Type B pancreatic cell (in vitro differentiated cells): ENCODE results near the gene TENT5C. TPM values are rescaled to one million over a fixed set of nuclear protein-coding genes. Genes with fewer than 3 reads are reported as not detected.

Experiments used
- DNase-seq: peaks from one replicate; pipeline ENCODE4 v3.0.0; 2021; ENCODE audit warnings: mixed read lengths; ENCODE audit not compliant: unreplicated experiment; ENCODE audit errors: extremely low spot score
- H3K27ac Mint-ChIP-seq: 2 replicates; pipeline ENCODE4 v1.8.0; 2021; ENCODE audit warnings: mild to moderate bottlenecking, mixed read lengths
- H3K27me3 Mint-ChIP-seq: 2 replicates; pipeline ENCODE4 v1.8.0; 2021; ENCODE audit warnings: mixed read lengths
- H3K36me3 Mint-ChIP-seq: 2 replicates; pipeline ENCODE4 v1.8.0; 2021; ENCODE audit warnings: mixed read lengths
- H3K4me1 Mint-ChIP-seq: one replicate; pipeline ENCODE4 v1.8.0; 2021; ENCODE audit warnings: mixed read lengths; ENCODE audit not compliant: unreplicated experiment
- H3K4me3 Mint-ChIP-seq: 2 replicates; pipeline ENCODE4 v1.8.0; 2021; ENCODE audit warnings: mild to moderate bottlenecking, mixed read lengths
- H3K9me3 Mint-ChIP-seq: 2 replicates; pipeline ENCODE4 v1.8.0; 2021; ENCODE audit warnings: mixed read lengths
- total RNA-seq: library from RNA; stranded (reverse); gene quantifications from 2 replicates; pipeline ENCODE4 v1.2.1, GENCODE V29; 2021; ENCODE audit warnings: low replicate concordance
- TF ChIP-seq, protein P1 (sequence below): fragments of 200-600 bp; sonication (generic); conservative IDR thresholded peaks from 2 replicates; pipeline ENCODE4 v1.5.0; 2021; ENCODE audit warnings: antibody characterized with exemption, mild to moderate bottlenecking

Gene TENT5C
- total RNA-seq, 1 donor from 2014 or later = 13.8 TPM

DNA sequence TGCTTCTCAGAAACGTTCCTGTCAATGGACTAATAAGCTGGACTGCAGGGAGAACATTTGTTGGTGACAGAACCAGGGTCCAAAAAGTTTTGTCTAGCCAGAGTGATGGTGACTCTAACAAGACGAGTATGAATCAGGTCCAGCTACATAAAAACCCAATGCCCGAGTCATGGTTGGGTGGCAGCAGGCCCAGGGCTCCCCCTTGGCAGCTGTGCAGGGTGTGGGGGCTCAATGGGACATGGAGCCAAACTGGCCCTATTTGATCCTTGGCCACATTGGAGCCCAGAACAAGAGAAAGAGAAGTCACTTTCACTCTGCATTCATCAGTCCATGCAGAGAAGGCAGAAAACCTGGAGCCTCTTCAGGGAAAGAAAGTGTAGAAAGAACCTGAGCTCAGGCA is 37.9 kb upstream of the TENT5C start:
- Mint-ChIP-seq H3K4me1 (peaks cover 13% of the 10 kb centered on the region), H3K9me3 (no peaks in the 10 kb centered on the region), H3K36me3 (no peaks in the 10 kb centered on the region), H3K27me3 (no peaks in the 10 kb centered on the region), H3K4me3 (no peak overlapping the region), H3K27ac (no peak overlapping the region)
- no peak for DNase-seq
- TF ChIP-seq, protein P1, sequence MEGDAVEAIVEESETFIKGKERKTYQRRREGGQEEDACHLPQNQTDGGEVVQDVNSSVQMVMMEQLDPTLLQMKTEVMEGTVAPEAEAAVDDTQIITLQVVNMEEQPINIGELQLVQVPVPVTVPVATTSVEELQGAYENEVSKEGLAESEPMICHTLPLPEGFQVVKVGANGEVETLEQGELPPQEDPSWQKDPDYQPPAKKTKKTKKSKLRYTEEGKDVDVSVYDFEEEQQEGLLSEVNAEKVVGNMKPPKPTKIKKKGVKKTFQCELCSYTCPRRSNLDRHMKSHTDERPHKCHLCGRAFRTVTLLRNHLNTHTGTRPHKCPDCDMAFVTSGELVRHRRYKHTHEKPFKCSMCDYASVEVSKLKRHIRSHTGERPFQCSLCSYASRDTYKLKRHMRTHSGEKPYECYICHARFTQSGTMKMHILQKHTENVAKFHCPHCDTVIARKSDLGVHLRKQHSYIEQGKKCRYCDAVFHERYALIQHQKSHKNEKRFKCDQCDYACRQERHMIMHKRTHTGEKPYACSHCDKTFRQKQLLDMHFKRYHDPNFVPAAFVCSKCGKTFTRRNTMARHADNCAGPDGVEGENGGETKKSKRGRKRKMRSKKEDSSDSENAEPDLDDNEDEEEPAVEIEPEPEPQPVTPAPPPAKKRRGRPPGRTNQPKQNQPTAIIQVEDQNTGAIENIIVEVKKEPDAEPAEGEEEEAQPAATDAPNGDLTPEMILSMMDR = no peak

DNA sequence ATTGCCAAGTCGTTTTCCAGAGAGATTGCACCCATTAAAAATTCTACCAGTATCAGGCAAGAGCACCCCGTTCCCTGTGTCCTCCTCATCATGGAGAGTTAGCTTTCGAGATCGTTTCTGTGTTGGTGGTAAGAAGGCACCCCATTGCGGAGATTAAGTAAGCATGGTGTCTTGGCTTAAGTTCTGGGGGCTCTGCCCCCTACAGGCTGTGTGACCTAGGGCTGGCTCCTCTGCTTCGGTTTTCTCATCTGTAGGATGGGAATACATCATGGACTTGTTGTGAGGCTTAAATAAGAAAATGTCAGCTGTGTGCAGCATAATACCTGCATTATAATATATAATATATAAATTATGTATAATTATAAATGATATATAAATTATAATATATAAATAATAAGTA is 36.8 kb upstream of the TENT5C start:
- Mint-ChIP-seq H3K27ac (no peak overlapping the region), H3K27me3 (no peaks in the 10 kb centered on the region), H3K36me3 (no peaks in the 10 kb centered on the region), H3K9me3 (no peaks in the 10 kb centered on the region), H3K4me3 (no peak overlapping the region), H3K4me1 (peaks cover 13% of the 10 kb centered on the region)
- TF ChIP-seq, protein P1 = no peak
- DNase-seq = peak; percentile 7

DNA sequence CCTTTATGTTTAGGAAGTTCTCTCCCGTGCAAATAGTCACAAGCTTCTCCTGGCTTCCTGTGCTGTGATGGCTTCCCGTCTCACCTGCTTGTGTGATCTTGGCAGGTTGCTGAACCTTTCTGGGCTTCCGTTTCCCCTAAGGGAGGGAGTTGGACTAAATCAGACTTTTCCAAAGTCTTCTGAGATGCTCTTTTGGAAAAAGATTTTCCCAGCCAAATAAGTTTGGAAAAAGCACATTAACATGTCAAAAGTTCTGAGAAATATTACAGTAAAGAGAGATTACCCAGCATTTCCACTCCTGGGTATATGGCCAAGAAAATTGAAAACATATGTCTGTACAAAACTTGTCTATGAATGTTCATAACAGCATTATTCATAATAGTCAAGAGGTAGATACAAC is 36.0 kb upstream of the TENT5C start:
- Mint-ChIP-seq H3K4me3 (no peak overlapping the region), H3K36me3 (no peaks in the 10 kb centered on the region), H3K4me1 (peaks cover 19% of the 10 kb centered on the region), H3K9me3 (no peaks in the 10 kb centered on the region), H3K27me3 (no peaks in the 10 kb centered on the region), H3K27ac (peak overlapping the region; percentile 96)
- DNase-seq = no peak
- TF ChIP-seq, protein P1 = no peak

DNA sequence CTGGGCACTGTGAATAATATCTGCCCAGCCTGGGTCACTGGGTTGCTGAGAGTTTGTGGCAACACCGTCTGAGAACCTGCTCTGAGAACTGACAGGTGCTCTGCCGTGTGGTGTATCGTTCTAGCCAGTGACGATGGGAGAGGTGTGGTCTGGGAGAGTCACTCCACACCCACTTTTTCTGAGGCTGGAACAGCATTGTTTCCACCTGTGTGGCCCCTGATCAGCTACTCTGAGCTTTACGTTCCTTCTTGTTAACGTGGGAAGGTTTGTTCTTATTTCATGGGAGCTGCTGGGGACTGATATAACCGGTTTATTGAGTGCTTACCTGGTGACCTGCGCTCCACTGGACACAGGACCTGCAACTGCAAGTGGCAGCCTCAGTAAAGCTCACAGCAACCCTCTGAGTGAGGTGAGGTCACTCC is 34.8 kb upstream of the TENT5C start:
- peaks cover 19% of the 10 kb centered on the region for H3K4me1 Mint-ChIP-seq
- H3K27me3 Mint-ChIP-seq = no peaks in the 10 kb centered on the region
- TF ChIP-seq, protein P1 = no peak
- no peaks in the 10 kb centered on the region for H3K9me3 Mint-ChIP-seq
- DNase-seq = peak; percentile 67
- peak overlapping the region; percentile 96 for H3K27ac Mint-ChIP-seq
- H3K36me3 Mint-ChIP-seq = no peaks in the 10 kb centered on the region
- H3K4me3 Mint-ChIP-seq = peak overlapping the region; percentile 20

DNA sequence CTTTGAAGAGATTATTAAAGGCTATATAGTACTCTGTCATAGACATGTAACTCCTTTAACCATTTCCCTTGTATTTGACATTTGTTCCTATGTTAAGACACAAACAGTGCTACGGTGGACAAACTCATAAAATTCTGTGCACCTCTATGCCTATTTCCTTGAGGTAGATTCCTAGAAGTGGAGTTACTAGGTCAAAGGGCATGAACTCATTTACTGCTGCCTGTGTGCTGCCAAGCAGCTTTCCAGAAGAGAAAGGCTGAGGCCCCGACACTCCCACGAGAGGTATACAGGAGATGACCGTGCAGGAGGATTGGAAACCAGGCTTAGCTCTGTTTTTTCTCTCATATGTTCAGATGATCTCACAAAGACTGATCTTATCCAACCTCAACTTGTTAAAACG is 34.4 kb upstream of the TENT5C start:
- Mint-ChIP-seq H3K27me3 (no peaks in the 10 kb centered on the region), H3K4me3 (no peak overlapping the region), H3K27ac (peak overlapping the region; percentile 96), H3K4me1 (peaks cover 19% of the 10 kb centered on the region), H3K9me3 (no peaks in the 10 kb centered on the region), H3K36me3 (no peaks in the 10 kb centered on the region)
- peak; percentile 27 for DNase-seq
- TF ChIP-seq, protein P1 = no peak

DNA sequence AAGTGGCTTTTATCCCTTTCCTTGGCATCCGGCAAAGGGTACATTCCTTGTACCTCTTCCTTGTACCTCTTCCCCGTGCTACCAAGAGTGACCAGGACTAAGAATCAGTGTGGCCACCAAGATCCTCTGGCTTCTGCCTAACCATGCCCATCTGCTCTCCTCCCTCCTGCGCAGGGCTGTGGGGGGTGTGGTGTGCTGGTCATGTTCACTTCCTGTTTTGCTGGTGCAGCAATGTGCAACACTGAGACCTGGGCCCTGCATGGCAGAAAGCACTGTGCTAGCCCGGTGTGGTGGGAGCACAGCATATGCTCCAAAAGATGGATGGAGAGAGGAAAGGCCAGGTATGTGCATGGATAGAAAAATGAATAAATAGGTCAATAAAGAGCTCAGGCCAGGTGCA is 33.3 kb upstream of the TENT5C start:
- Mint-ChIP-seq H3K27me3 (no peaks in the 10 kb centered on the region), H3K4me3 (no peak overlapping the region), H3K36me3 (no peaks in the 10 kb centered on the region), H3K9me3 (no peaks in the 10 kb centered on the region), H3K27ac (no peak overlapping the region), H3K4me1 (peaks cover 19% of the 10 kb centered on the region)
- TF ChIP-seq, protein P1 = no peak
- DNase-seq = no peak
